Esophagus squamous epithelium (tissue), 4 donors: ENCODE measurements around the gene HMGB1.

Experiments
- POLR2A ChIP-seq, 4 donors: fragments of 450-650 bp; IDR thresholded peaks; one replicate each; pipeline ENCODE4 v1.6.1; 2017; ENCODE audit warnings: antibody characterized with exemption in 4 of 4, mild to moderate bottlenecking in 4 of 4, moderate library complexity in 3 of 4
- TF ChIP-seq, protein P1 (sequence below), 6 experiments: fragments of 450-650 bp in 4 of 6; fragments of 200-600 bp in 2 of 6; sonication (generic) in 2 of 6; IDR thresholded peaks; one replicate each; pipeline ENCODE4 v1.5.1; 2016 to 2019; ENCODE audit warnings: antibody characterized with exemption in 6 of 6, mild to moderate bottlenecking in 4 of 6, moderate library complexity in 4 of 6

DNA sequence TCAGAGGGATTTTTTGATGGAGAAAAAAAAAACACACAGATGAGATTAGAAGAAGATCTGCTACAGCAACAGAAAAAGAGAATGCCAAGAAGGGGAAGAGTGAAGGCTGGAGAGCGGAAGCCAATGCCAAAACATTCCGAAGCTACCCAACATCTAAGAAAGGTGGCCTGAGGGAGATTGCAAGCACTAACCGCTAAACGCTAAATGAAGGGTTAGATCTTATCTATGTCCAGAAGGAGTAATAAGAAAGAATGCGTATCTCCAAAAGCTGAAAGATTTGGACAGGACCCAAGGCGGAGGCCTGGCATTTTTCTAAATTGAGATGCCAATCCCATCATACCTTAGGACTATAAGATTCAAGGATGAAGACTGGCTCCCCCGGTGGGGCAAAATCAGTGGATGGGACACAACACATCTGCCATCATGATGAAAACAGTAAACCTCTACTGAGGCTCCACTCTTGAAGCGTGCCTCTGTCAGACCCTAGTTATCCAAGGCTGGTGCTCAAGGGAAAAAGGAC is 15.6 kb upstream of the HMGB1 start:
- TF ChIP-seq, protein P1, sequence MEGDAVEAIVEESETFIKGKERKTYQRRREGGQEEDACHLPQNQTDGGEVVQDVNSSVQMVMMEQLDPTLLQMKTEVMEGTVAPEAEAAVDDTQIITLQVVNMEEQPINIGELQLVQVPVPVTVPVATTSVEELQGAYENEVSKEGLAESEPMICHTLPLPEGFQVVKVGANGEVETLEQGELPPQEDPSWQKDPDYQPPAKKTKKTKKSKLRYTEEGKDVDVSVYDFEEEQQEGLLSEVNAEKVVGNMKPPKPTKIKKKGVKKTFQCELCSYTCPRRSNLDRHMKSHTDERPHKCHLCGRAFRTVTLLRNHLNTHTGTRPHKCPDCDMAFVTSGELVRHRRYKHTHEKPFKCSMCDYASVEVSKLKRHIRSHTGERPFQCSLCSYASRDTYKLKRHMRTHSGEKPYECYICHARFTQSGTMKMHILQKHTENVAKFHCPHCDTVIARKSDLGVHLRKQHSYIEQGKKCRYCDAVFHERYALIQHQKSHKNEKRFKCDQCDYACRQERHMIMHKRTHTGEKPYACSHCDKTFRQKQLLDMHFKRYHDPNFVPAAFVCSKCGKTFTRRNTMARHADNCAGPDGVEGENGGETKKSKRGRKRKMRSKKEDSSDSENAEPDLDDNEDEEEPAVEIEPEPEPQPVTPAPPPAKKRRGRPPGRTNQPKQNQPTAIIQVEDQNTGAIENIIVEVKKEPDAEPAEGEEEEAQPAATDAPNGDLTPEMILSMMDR (IDR thresholded peaks at IDR 0.05), result no peak
- no peak for TF ChIP-seq POLR2A (IDR thresholded peaks at IDR 0.05)
